NOMO-1 (cell line): Measurements from ENCODE around the gene PXYLP1.

Experiments
- DNase-seq, 2 experiments: peaks; one replicate each; lab custom pipeline; 2025; ENCODE audit not compliant: unreplicated experiment in 2 of 2; lab: John Stamatoyannopoulos, UW

The PXYLP1 gene

GRCh38 chr3:141228395-141228794, 3.2 kb upstream of the PXYLP1 start:
- no peak for DNase-seq

- no peak for DNase-seq
These were observed 2.5 kb upstream of the PXYLP1 start for GRCh38 chr3:141229132-141229531.

GRCh38 chr3:141230293-141230692, 1.3 kb upstream of the PXYLP1 start:
- no peak for DNase-seq

- peak in 1 of 2 experiments; percentile 33 for DNase-seq
These were observed 563 bp downstream of the PXYLP1 start for GRCh38 chr3:141231952-141232823.

GRCh38 chr3:141233457-141234161, 2.0 kb downstream of the PXYLP1 start:
- no peak for DNase-seq

- peak in 1 of 2 experiments; percentile 17 for DNase-seq
These were observed 2.7 kb downstream of the PXYLP1 start for GRCh38 chr3:141234283-141234682.

GRCh38 chr3:141235661-141236171, 4.1 kb downstream of the PXYLP1 start:
- DNase-seq = no peak

- no peak for DNase-seq
These were observed 4.7 kb downstream of the PXYLP1 start for GRCh38 chr3:141236361-141236760.

- DNase-seq = no peak
These were observed 6.3 kb downstream of the PXYLP1 start for GRCh38 chr3:141237701-141238521.

GRCh38 chr3:141239511-141240281, 8.1 kb downstream of the PXYLP1 start:
- DNase-seq = no peak

- no peak for DNase-seq
These were observed 8.7 kb downstream of the PXYLP1 start for GRCh38 chr3:141240286-141240685.

GRCh38 chr3:141240687-141241615, 9.3 kb downstream of the PXYLP1 start:
- no peak for DNase-seq

- no peak for DNase-seq
These were observed 10.2 kb downstream of the PXYLP1 start for GRCh38 chr3:141241616-141242376.

- DNase-seq = no peak
These were observed 10.9 kb downstream of the PXYLP1 start for GRCh38 chr3:141242377-141243092.

GRCh38 chr3:141243271-141243707, 11.7 kb downstream of the PXYLP1 start:
- DNase-seq = no peak

GRCh38 chr3:141246224-141246957, 14.8 kb downstream of the PXYLP1 start:
- no peak for DNase-seq

- DNase-seq = no peak
These were observed 15.3 kb downstream of the PXYLP1 start for GRCh38 chr3:141246958-141247301.
